AG04450 (cell line): ENCODE data around the gene HIC1. TPM values are rescaled to one million over a fixed set of nuclear protein-coding genes. Genes with fewer than 3 reads are reported as not detected.

ENCODE experiments used
- CTCF ChIA-PET: fragments of 300-600, 350-600 bp; formaldehyde crosslinking; extraction: SDS; loops from one replicate; lab custom pipeline; 2022; ENCODE audit warnings: antibody characterized with exemption, inconsistent platforms; lab: Charles Lee
- POLR2A ChIA-PET: fragments of 350-600 bp; formaldehyde crosslinking; extraction: SDS; loops from one replicate; lab custom pipeline; 2021; ENCODE audit warnings: antibody characterized with exemption, inconsistent platforms; lab: Yijun Ruan, JAX
- DNase-seq: peaks from one replicate; pipeline ENCODE4 v3.0.0-alpha.2; 2011; ENCODE audit warnings: low read depth, low spot score
- H3K27ac ChIP-seq: one replicate; pipeline ENCODE4 v1.5.1; 2012; ENCODE audit warnings: low read depth, low read length, control low read depth
- H3K27me3 ChIP-seq: one replicate; pipeline ENCODE4 v1.6.0; 2012; ENCODE audit warnings: low read length; ENCODE audit not compliant: control insufficient read depth, insufficient read depth
- H3K4me3 ChIP-seq: 2 replicates; pipeline ENCODE4 v1.5.1; 2011; ENCODE audit warnings: mild to moderate bottlenecking, low read depth, low read length, control low read depth
- H3K9me3 ChIP-seq: 2 replicates; pipeline ENCODE4 v1.5.1; 2012; ENCODE audit warnings: low read length; ENCODE audit not compliant: control insufficient read depth, insufficient read depth
- CTCF ChIP-seq: IDR thresholded peaks from 2 replicates; pipeline ENCODE4 v1.5.1; 2011; ENCODE audit warnings: low read depth, low read length, control low read depth, inconsistent platforms
- polyA plus RNA-seq: library from polyadenylated mRNA; depleted of rRNA; stranded (reverse); fragments of >200 nt; gene quantifications from 2 replicates; pipeline ENCODE4 v1.2.3, GENCODE V29; 2011

Gene HIC1
- polyA plus RNA-seq, 1 experiment, result 12.7 TPM

- ChIA-PET POLR2A (interaction anchor here (0.6 kb wide), 1 partner anchor 209 kb away, joined by 3 read pairs; no protein-coding TSS in a partner anchor), CTCF (interaction anchor here (1.0 to 1.6 kb wide), 2 partner anchors 13 to 132 kb away, joined by 3 read pairs; no protein-coding TSS in a partner anchor)
- H3K27ac ChIP-seq, result no peak overlapping the region
- no peaks in the 10 kb centered on the region for H3K27me3 ChIP-seq
- no peaks in the 10 kb centered on the region for H3K9me3 ChIP-seq
- peak overlapping the region; percentile 89 for H3K4me3 ChIP-seq
- TF ChIP-seq CTCF, result no peak
- DNase-seq, result no peak
Measured at GRCh38 chr17:2040942-2041560, 13.9 kb upstream of the HIC1 start.

DNA sequence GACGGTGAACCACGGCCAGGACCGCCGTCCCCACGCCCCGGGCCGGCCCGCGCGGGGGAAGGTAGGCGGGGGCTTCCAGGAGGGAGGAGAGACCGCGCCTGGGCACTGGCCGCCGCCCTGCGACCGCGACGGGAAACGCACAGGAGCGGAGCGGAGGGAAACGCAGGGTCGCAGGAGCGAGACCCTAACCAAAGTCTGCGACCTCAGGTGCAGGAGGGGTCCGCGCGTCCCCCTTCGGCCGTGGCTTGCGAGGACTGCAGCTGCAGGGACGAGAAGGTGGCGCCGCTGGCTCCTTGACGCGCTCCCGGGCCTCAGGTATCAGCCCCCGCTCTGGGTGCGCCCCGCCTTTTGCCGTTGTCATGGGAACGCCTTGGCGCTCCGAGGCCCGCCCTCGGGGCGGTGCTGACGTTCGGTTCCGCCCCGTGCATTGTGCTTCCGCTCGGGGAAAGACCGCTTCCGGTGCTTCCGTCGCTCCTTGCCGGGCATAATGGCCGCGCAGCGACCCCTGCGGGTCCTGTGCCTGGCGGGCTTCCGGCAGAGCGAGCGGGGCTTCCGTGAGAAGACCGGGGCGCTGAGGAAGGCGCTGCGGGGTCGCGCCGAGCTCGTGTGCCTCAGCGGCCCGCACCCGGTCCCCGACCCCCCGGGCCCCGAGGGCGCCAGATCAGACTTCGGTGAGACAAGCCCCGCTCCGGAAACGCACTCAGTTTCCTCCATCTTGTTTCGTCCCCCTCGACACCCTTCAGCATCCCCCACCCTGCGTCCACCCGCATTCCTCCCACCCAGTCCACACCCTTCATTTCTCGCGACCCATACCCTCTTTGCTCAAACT is 13.1 kb upstream of the HIC1 start, which contains the start of gene OVCA2:
OVCA2 (plus strand) TSS at position 462 of the 829 bp plus-strand sequence; CDS start at position 488, 26 bp downstream.
- peak; percentile 84 for DNase-seq
- POLR2A ChIA-PET, result interaction anchor here (0.6 kb wide), 1 partner anchor 208 kb away, joined by 3 read pairs; no protein-coding TSS in a partner anchor
- Histone ChIP-seq H3K4me3 (peak within 1 kb of the TSS; percentile 89), H3K27me3 (no peaks in the 10 kb centered on the region), H3K9me3 (no peaks in the 10 kb centered on the region), H3K27ac (peak within 1 kb of the TSS; percentile 52)
- TF ChIP-seq CTCF, result peak; percentile 57
- CTCF ChIA-PET, result interaction anchor here (1.0 to 1.6 kb wide), 2 partner anchors 12 to 133 kb away, joined by 3 read pairs; no protein-coding TSS in a partner anchor

- ChIA-PET CTCF (no interaction called here), POLR2A (no interaction called here)
- H3K4me3 ChIP-seq, result peak overlapping the region; percentile 89
- no peaks in the 10 kb centered on the region for H3K9me3 ChIP-seq
- TF ChIP-seq CTCF, result peak; percentile 43
- peak overlapping the region; percentile 52 for H3K27ac ChIP-seq
- no peak for DNase-seq
- H3K27me3 ChIP-seq, result no peaks in the 10 kb centered on the region
Measured at GRCh38 chr17:2042390-2042847, 12.5 kb upstream of the HIC1 start.

DNA sequence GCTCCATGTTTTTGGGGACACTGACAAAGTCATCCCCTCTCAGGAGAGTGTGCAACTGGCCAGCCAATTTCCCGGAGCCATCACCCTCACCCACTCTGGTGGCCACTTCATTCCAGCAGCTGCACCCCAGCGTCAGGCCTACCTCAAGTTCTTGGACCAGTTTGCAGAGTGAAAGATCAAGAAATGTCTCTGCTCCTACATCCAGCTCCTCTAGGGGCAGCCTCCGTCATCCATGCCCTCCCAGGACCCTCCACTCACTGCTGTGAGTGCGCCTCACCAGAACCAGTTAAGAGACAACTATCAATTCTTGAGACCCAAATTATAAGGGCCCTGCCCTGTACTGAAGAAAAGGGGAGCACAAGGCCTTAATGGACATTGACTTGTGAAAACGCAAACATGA is 12.0 kb upstream of the HIC1 start:
- Histone ChIP-seq H3K27ac (peak overlapping the region; percentile 52), H3K9me3 (no peaks in the 10 kb centered on the region), H3K4me3 (peak overlapping the region; percentile 89), H3K27me3 (no peaks in the 10 kb centered on the region)
- no peak for TF ChIP-seq CTCF
- DNase-seq, result no peak
- ChIA-PET POLR2A (no interaction called here), CTCF (no interaction called here)
